ENCODE data around the gene CCDC85A. TPM values are rescaled to one million over a fixed set of nuclear protein-coding genes. Genes with fewer than 3 reads are reported as not detected.

Gene CCDC85A
- total RNA-seq: 0.43 and 1.2 TPM in 2 replicates

GRCh38 chr2:56183643-56184499 is at the start of gene CCDC85A:
TSS of gene CCDC85A (plus strand) at chr2:56183990. CDS start at chr2:56184625, 635 bp downstream.

